HG02852 (cell line): ENCODE results near the gene ACTR1B.
"Not testable (repeated sequence)": the region's sequence is repeated elsewhere in the genome, so short reads cannot be mapped to it uniquely, and the experiment has no call there.

Experiments used
- ATAC-seq: cut with Tn5 transposase; IDR thresholded peaks from one replicate; pipeline ENCODE4 v1.9.1; 2021; ENCODE audit warnings: mild to moderate bottlenecking, moderate library complexity; ENCODE audit not compliant: unreplicated experiment

ACTR1B gene

DNA sequence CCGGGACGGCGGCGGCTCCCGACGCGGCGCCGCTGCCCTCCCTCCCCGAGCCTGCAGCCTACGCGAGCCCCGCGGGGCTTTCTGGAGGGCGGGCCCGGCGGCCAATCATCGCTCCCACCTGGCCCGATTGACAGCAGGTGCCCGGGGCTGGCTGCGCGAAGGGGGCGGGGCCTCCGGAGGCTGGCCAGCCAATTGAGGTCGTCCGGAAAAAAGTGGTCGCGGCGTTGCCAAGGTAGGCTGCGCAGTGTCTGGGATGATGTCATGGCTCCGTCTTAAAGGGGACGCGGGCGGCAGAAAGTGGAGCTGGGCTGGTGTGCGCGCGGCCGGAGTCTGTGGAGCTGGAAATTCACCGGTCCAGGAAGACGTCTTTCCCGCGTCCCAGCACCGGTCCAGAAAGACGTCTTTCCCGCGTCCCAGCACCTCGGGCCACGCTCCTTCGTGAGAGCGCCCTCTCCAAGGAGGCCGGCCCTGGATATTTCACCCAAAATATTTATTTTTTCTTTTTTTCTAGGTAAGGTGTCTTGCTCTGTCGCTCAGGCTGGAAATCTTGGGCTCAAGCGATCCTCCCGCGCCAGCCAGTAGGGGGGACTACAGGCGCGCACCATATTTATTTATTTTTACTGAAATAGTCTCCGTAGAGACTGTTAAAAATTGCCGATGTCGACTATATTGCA, at the start of gene ACTR1B:
Gene ACTR1B, minus strand, starts transcription at position 83 of the 674 bp plus-strand sequence. CDS start 154 bp downstream, outside the sequence.
- peak; percentile 90 for ATAC-seq

DNA sequence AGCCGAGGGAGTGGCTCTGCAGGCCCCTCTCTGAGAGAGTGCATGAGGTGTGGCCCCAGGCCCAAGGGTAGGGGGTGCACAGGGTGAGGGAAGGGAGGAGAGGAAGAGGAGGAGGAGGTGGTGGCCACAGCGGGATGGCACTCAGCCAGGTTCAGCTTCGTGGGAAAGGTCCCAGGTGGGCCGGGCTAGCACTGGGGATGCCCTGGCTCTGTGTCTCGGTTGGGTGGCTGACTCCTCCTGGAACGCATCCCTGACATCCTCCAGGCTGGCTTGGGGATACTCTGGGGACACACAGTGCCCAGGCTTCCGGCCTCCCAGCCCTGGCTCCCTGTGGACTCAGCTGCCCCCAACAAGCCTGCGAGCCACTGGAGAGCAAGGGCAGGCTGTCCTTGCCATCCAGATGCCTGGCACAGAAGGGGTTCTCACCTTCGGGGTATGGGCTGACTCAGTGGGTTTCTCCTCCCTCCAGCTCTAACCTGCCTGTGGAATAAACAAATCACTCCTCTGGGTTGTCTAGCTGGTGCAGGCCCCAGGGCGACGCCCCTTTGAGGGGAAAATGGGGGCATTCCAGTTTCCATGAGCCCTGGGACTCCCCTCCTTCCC, 49.0 kb upstream of the ACTR1B start:
- ATAC-seq: no peak

DNA sequence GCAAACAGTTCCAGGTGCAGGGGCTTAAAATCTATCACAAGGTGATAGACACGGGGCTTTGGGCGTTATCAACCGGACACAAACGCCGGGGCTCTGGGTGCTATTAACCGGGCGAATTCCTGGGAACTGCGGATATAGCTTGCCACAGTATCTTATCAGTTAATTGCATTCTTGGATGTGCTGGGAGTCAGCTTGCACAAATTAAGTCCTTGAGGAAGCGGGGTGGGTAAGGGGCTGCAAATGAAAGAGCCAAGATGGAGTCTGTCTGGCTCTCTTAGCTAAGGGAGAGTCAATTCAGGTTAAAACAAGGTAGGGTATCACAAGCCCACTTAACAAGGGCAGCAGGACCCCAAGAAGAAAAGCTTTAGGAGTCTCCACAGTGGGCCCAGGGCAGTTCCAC, 48.3 kb upstream of the ACTR1B start:
- not testable (repeated sequence) for ATAC-seq

DNA sequence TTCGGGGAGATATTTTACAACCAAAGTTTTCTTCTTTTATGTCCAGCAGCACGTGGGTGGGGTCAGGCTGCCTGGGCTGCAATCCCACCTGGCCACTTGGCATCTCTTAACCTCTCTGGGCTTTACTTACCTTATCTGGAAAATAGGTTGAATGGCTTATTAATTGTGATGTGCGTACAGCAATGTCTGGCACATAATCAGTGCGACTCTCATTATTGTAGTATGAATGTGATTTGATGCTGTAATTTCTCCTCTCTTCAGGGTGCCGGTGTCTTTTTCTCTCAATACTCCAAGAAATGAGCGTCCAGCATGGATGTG, 47.5 kb upstream of the ACTR1B start:
- ATAC-seq: no peak

DNA sequence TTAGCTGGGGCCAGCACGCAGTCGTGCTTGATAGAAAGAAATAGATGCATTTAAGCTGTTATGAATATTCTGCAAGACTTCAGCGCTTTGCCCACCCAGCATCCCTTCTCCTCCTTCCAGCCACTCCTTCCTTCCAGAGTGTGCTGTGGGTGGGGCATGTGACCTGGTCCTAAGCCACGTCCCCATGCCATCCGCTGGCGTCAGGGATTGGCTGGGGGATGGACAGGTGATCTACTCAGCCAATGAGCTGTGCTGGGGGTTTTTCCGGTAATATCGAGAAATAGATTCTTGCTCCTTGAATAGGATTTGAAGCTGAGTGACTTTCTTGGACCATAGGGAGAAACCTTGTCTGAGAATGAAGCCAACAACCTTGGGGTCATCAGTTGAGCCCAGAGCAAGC, 44.8 kb upstream of the ACTR1B start:
- ATAC-seq: no peak

DNA sequence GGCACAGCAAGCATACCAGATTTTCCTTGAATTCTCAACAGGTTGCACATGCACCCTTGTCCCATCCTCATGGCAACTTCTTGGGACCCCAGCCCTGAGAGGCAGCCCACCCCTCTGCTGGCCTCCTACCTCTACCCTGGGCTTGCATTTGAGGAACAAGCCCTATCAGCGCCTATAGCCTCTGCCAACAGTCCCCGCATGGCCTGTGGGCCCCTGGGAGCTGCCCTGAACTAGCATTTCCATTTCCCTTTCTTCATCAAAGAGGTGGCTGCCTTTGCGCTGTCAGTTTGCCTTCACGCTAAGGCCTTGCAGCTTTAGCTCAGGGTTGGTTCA, 44.2 kb upstream of the ACTR1B start:
- ATAC-seq: no peak

DNA sequence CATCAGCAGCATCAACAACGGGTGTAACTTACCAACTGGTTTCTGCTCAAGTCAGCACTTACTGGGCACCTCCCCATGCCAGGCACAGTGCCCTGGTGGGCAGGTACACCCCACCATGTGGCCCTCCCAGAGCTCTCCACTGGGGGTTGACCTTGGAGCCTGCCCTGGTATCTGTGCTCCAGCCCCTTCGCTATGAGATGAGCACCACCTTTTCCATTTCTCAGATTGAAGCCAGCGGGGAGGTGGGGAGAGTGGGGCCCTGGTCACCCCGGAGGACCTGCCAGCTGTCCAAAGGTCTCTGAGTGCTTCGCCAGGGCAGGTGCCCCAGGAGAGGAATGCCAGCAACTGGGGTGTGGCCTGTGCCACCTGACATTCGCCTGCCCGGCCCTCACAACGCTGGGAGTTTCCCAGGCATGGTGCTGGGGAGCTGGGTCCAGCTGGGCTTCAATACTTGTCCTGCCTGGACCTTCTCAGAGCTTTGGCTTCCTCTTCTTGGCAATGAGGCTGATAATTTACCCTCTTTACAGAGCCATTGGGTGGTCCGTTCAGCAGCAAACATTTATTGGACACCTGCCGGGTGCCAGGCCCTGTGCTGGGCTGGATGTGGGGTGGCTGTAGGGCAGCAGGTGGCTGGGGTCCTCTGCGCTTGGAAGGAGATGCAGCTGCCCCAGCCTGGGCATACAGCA, 43.7 kb upstream of the ACTR1B start:
- ATAC-seq: no peak

DNA sequence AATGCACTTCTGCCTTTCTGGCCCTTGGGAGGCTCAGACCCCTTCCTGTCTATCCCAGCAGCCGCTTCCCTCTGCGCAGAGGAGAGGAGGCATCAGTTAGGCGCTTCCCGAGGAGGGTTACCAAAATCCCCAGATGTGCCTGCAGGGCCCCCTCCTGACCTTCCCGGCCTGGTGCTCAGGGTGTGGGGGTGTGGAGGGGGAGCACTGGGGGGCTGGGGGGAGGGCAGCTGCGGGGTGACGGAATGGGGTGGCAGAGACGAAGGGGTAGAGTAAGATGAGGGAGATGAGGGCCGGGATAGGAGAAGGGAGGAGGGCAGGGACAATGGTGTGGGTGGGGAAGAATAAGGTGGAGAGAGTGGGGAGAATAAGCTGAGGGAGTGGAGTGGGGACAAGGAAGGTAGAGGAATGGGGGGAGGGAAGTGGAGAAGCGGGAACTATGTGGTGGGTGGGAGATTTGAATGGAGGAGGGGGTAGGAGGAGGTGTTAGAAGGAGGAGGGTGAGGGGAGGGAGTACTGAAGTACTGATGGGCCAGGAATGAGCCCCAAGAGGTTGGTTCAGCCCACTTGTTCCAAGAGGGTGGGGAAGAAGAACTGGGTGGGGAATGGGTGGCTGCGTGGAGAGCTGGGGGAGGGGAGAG, 43.0 kb upstream of the ACTR1B start:
- no peak for ATAC-seq

DNA sequence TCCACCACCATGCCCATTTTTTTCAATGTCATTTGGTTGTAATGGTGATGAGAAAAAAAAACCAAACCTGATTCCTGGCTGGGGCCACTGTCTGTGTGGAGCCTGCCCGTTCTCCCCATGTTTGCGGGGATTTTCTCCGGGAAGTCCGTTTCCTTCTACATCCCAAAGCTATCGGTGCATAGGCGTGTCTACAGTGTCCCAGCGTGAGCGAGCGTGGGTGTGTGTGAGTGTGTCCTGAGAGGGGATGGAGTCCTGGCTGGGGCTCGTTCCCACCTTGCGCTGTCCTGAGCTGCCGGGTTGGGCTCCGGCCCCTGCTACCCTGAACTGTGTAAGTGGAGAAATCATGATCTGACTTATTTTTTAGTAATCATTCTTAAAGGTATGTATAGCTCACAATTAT, 42.3 kb upstream of the ACTR1B start:
- ATAC-seq: no peak

DNA sequence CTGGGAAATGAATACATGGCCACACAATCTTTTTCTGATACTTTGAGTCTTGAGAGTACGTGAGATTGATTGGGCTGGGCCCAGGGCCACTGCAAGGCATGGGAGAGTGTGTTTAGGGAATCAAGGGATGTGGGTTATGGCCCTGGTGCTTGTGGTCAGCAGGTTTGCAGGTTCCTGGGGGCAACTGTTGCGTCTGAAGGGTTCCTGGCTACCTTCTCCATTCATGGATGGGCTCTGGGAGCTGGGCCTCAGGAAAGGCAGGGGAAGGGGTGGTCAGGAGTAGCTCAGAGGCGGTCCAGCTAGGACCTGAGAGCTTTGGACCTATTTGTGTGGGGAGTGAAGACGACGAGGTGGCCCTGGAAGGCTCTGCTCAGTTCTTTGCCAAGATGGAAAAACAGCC, 41.1 kb upstream of the ACTR1B start:
- ATAC-seq: no peak

DNA sequence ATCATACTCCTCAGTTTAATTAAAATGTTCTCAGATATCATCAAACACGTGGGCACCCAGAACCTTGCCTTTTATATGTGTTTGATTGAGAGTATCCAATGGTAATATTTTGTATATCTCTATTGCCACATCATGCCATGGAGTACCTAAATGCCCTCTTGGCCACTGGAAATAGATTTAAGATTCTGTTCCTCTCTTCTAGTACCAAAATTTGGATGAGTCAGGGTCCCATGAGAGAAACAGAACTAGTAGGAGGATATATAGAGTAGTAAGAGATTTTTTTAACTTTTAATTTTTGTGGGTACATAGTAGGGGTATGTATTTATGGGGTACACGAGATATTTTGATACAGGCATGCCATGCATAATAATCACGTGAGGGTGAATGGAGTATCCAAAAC, 39.9 kb upstream of the ACTR1B start:
- ATAC-seq: no peak

DNA sequence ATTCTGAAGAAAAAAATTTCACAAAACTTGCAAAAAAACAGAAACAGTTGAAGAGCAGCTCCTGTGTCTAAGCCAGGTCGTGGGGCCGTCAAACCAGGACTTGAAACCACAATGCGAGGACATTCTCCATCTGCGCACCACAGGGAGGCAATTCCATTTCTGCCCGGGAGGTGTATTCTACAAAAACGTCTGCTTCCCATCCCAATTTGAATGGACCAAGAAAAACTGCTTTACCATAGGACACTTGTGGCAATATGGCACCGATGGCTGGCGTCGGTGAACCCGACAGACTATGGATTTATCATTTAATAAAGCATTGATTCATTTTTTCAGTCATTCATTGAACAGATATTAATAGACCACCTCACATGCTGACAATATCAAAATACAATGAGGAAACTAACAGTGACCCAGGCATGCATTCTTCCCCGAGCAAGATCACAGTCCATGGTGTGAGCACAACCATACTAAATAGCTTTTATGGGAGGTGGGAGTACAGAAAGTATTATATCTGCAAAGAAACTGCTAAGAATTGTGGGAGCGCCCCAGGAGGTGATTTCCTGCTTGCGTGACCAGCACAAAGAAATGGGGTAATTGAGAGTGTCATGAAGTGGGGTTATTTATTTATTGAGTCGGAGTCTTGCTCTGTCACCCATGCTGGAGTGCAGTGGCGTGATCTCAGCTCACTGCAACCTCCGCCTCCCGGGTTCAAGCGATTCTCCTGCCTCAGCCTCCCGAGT, 39.1 kb upstream of the ACTR1B start:
- no peak for ATAC-seq

DNA sequence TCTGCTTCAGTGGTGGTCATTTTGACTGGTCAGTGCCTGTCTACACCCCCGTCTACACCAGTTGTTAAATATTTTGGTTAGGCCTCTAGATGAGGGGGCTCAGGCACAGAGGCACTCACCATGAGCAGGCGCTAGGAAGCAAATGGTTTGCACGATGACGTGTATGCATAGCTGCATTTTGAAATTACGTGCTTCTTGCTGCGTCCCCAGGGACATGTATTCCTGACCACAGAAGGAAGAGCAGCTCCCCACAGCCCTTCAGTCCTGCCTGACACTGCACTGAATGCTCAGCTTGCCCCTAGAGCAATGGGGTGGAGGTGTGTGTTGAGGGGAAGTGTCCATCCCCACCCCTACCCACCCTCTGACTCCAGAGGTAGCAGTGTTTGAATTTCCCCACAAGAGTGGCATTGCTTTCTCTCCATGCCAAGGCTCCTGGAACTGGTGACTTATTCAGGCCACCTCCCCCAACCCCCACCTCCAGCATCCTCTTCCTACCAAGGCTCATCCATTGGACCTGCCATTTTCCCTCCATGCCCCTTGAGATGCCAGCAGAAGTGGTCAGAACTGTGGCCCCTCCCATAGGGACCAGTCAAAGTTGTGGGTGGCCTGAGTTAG, 38.1 kb upstream of the ACTR1B start:
- ATAC-seq: no peak

DNA sequence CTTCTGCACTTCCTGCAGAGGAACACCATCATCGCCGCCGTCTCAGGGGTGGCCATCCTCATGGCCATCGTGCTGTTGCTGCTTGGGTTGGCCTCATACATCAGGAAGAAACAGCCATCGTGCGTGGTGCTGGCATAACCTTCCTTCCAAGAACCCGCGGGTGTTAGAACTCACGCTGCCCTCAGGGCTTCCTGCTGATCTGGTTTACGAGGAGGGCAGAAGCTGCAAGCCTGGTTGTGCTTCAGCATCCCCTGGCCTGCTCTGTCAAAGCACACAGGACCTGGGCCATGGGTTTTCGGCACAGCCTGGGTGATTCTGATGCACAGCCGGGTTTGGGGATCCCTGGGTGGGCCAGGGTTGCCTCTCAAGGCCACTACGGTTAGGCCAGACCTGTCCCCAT, 37.3 kb upstream of the ACTR1B start:
- ATAC-seq: no peak

DNA sequence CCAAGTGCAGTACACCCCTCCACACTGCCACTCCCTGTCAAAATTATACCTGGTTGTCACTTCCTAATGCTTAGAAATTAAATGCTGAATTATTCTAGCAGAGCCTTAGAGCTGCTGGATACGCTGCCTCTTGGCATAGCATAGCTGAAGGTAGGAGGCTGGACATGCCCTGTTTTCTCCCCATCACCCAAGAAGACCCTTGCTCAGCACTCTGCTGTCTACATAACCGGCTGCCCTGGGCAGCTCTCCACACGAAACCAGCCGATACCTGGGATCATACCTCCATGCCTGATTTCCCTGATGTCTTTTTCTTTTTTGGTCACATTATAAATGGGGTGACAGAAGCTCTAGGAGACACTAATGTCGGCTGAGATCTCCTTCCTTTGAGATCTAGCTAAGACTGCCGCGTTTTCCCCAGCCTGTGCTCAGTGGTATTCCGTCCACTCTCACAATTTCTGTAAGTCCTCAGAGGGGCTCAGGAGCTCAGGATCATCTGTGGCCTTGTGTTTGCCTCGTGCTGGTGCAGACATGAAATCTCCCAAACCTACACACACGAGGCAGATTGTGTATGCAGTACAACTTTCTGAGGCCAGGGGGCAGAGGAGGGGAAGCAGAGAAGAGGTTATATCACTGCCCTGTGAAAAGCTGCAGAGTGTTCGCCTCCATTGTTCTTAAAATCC, 36.1 kb upstream of the ACTR1B start:
- ATAC-seq: no peak

DNA sequence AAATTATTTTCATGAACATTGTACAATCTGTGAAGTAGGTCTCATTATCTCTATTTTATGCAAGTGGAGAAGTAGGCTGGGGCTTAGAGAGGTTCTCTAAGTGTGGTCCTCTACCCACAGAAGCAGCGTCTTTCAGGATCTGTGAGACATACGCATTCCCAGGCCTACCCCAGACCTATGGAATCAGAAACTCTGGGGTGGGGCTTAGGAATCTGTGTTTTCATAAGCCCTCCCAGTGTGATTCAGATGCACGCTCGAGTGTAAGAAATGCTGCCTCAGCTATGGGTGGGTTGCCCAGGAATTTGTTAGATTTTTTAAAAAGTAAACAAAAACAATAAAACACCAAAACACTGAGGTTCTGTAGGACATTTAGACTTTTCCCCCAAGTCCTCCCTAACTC, 34.7 kb upstream of the ACTR1B start:
- ATAC-seq: no peak

DNA sequence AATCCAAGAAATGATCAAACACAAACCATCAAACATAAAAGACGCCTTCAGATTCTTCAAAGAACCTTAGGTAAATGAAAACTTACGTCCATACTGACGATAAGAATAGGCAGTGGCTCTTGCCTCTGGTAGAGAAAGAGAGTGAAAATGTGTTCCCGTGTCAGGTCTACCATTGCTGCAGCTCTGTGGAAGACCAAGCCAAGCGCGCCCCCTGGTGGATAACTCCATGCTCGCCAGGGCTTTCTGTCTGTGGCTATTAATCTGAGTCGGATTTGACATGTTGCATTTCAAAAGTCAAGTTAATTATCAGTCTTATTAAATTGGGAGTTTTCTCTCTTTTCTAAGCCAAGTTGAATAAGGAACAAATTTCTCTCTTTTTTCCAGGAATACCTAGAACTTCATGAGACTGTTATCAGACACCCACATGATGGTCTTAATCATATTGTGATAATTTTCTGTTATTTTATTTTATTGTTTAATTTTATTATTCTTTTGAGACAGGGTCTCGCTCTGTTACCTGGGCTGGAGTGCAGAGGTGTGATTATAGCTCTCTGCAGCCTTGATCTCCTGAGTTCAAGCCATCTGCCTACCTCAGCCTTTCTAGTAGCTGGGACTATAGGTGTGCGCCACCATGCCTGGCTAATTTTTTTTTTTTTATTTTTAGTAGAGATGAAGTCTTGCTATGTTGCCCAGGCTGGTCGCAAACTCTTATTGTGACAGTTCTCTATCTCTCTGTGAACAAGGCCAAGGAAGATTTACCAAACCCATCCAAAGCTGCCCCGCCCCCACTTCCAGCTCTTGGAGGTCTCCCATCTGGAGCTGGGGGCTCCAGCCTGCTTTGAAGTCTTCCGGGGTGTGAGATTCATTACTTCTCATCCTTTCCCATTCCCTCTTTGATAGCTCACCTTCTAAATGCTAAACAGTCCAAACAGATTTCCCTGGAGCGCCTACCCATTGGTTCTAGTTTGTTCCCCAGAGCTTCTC, 33.7 kb upstream of the ACTR1B start:
- ATAC-seq: peak; percentile 67

DNA sequence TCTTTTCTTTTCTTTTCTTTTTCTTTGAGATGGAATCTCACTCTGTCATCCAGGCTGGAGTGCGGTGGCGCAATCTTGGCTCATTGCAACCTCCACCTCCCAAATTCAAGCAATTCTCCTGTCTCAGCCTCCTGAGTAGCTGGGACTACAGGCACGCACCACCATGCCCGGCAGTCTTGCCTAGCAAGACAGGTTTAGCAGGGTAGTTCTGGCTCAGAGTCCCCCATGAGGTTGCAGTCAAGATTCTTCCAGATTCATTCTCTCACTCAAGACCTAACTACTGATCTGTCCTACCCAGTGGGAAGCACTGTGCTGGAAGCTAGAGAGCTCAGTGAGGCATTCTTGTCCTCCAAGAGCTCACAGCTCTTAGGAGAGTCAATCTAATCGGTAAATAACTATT, 31.9 kb upstream of the ACTR1B start:
- ATAC-seq: no peak

DNA sequence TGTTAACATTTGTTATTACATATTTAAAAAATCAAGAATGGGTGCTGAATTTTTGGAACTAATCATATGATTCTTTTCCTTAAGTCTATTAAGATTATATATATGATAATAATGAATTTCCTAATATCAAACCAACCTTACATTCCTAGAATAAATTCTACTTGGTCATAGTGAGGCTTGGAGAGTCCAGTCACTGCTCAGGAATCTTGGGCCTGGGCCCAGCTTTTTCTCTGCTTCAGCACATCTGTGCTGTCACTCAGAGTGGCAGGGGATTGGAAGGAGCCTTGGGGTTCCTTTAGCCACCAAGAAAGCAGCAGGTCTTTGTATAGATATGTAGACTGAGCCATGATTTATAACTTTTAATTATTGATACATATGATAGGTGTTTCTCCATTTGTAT, 29.6 kb upstream of the ACTR1B start:
- no peak for ATAC-seq
